Measurements from ENCODE around the gene CTBP1. TPM values are rescaled to one million over a fixed set of nuclear protein-coding genes. Genes with fewer than 3 reads are reported as not detected.

CTBP1 gene
- total and polyA plus RNA-seq, 2 of the 8 experiments (the other 6 are each of a cell fraction or from before 2014, with no cell fraction given): 128 to 185 TPM

DNA sequence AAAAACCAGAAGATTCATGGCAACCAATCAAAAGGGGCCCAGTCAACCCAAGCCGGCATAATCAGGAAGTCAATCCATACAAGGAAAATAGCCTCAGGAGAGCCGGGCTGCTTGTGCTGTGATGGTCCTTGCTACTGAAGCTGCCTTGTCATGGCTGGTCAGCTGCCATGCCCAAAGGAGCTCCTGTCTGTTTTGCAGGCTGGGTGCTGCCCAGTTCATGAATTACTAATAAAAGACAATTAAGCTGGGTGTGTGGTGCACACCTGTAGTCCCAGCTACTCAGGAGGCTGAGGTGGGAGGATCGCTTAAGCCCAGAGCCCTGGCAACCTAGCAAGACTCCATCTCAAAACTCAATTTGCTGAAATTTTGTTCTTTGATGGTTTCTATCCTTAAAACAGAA, 16.0 kb upstream of the CTBP1 start:
- no peaks in the 10 kb centered on the region for H3K23me2 ChIP-seq (ENCODE audit: low read depth, low read length)
- peaks cover 13 to 14% of the 10 kb centered on the region in 2 experiments; a peak in 3 of 4 replicates for H3K9me3 ChIP-seq (ENCODE audit: insufficient read depth in 2 of 2, low read depth in 1 of 2, low read length in 1 of 2)
- H3K4me3 ChIP-seq (ENCODE audit: extremely low read depth in 1 of 4, insufficient read depth in 2 of 4, low read depth in 3 of 4, low read length in 4 of 4): no peak overlapping the region
- no peak overlapping the region for H2BK12ac ChIP-seq (ENCODE audit: low read depth, low read length)
- no peak overlapping the region for H2AK5ac ChIP-seq (ENCODE audit: low read depth, low read length)
- no peak overlapping the region for H4K5ac ChIP-seq (ENCODE audit: insufficient read length, low read depth, low read length)
- H3K18ac ChIP-seq (ENCODE audit: extremely low read depth, low read length): no peak overlapping the region
- no peak overlapping the region for H3K4ac ChIP-seq (replicated peaks; ENCODE audit: insufficient read length, low read depth, low read length)
- POLR2A ChIA-PET (ENCODE audit: partially characterized antibody): interaction anchor here (0.6 to 1.6 kb wide), 2 partner anchors 10 to 486 kb away, joined by 3 to 4 read pairs; no protein-coding TSS in a partner anchor
- CTCF ChIA-PET (ENCODE audit: partially characterized antibody): interaction anchor here (0.6 to 1.9 kb wide), 4 partner anchors 23 to 374 kb away, joined by 3 to 7 read pairs (median 3); no protein-coding TSS in a partner anchor
- no peak overlapping the region for H2AFZ ChIP-seq (ENCODE audit: low read length)
- no peak overlapping the region for H2BK15ac ChIP-seq (ENCODE audit: low read length)
- H4K8ac ChIP-seq (ENCODE audit: extremely low read depth, insufficient read depth, low read length): no peak overlapping the region
- DNase-seq (ENCODE audit: low read depth in 1 of 2, low spot score in 2 of 2): no peak
- no peaks in the 10 kb centered on the region for H3K79me2 ChIP-seq (ENCODE audit: control insufficient read depth in 1 of 2, insufficient read depth in 2 of 2, low read length in 2 of 2)
- no peak overlapping the region for H3K56ac ChIP-seq (replicated peaks; ENCODE audit: insufficient read length, low read depth, low read length)
- no peak for FAIRE-seq
- no peak overlapping the region for H3K9ac ChIP-seq (replicated peaks in 1 of 4; ENCODE audit: extremely low read depth in 1 of 4, low read depth in 3 of 4, low read length in 3 of 4)
- H3K27ac ChIP-seq (ENCODE audit: low read depth, low read length): no peak overlapping the region
- 87% methylated on average over 3 of the region's 3 CpGs; no CpG with 5 or more reads in 1 of the 2 experiments for WGBS, 2 experiments (ENCODE audit: extremely low coverage in 1 of 2, insufficient coverage in 1 of 2, insufficient read length in 1 of 2, insufficient replicate concordance in 2 of 2, low coverage in 1 of 2, low lambda C conversion rate in 2 of 2, missing lambda C conversion rate in 1 of 2)
- H4K91ac ChIP-seq (replicated peaks; ENCODE audit: insufficient read length, low read length): no peak overlapping the region
- no peaks in the 10 kb centered on the region for H3K36me3 ChIP-seq (ENCODE audit: control insufficient read depth in 2 of 4, insufficient read depth in 4 of 4, low read length in 3 of 4)
- H2BK5ac ChIP-seq (ENCODE audit: low read depth, low read length): no peak overlapping the region
- no peak overlapping the region for H3K4me2 ChIP-seq (ENCODE audit: insufficient read depth in 1 of 2, low read depth in 2 of 2, low read length in 2 of 2)
- no peaks in the 10 kb centered on the region for H3K27me3 ChIP-seq (replicated peaks in 1 of 4; ENCODE audit: control insufficient read depth in 3 of 4, extremely low read depth in 1 of 4, insufficient read depth in 3 of 4, low read length in 3 of 4)
- H2BK20ac ChIP-seq (ENCODE audit: low read length): no peak overlapping the region
- no peak overlapping the region for H3K23ac ChIP-seq (ENCODE audit: insufficient read length)
- H4K20me1 ChIP-seq (replicated peaks in 1 of 2; ENCODE audit: control insufficient read depth in 1 of 2, insufficient read depth in 2 of 2, low read length in 2 of 2): no peaks in the 10 kb centered on the region
- no peak overlapping the region for H3K14ac ChIP-seq (ENCODE audit: insufficient read length)
- H3K4me1 ChIP-seq (replicated peaks in 1 of 4; ENCODE audit: control insufficient read depth in 3 of 4, insufficient read depth in 4 of 4, low read length in 3 of 4): peaks cover 0 to 2% (median 0%) of the 10 kb centered on the region in 4 experiments; a peak in 1 of 7 replicates
- H3K79me1 ChIP-seq (ENCODE audit: low read depth, low read length): no peaks in the 10 kb centered on the region; the same call in 1 of the 2 replicates
- H2BK120ac ChIP-seq (replicated peaks; ENCODE audit: low read depth, low read length): no peak overlapping the region
- TF ChIP-seq CBX8 (IDR thresholded peaks at IDR 0.05; ENCODE audit: borderline replicate concordance, low read depth, low read length): no peak
- no peak for TF ChIP-seq YY1 (IDR thresholded peaks at IDR 0.05; ENCODE audit: low read depth, low read length)
- no peak for TF ChIP-seq KDM1A (IDR thresholded peaks at IDR 0.05; ENCODE audit: borderline replicate concordance, low read length)
- TF ChIP-seq, protein P1, sequence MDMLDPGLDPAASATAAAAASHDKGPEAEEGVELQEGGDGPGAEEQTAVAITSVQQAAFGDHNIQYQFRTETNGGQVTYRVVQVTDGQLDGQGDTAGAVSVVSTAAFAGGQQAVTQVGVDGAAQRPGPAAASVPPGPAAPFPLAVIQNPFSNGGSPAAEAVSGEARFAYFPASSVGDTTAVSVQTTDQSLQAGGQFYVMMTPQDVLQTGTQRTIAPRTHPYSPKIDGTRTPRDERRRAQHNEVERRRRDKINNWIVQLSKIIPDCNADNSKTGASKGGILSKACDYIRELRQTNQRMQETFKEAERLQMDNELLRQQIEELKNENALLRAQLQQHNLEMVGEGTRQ (IDR thresholded peaks at IDR 0.05; ENCODE audit: low read length): no peak
- TF ChIP-seq NRF1 (IDR thresholded peaks at IDR 0.05; ENCODE audit: low read depth, low read length): no peak
- TF ChIP-seq NANOG (IDR thresholded peaks at IDR 0.05; ENCODE audit: insufficient read depth, low read depth, low read length, poor library complexity, severe bottlenecking): no peak
- no peak for TF ChIP-seq PHF8 (conservative IDR thresholded peaks at IDR 0.05; ENCODE audit: low read depth, low read length)
- TF ChIP-seq POLR2A (IDR thresholded peaks at IDR 0.05; ENCODE audit: control extremely low read depth in 1 of 2, low read depth in 2 of 2, low read length in 2 of 2): no peak
- no peak for TF ChIP-seq ZNF274 (IDR thresholded peaks at IDR 0.05; ENCODE audit: borderline replicate concordance, extremely low read depth, low read length)
- TF ChIP-seq RAD21 (IDR thresholded peaks at IDR 0.05 in 1 of 2, conservative IDR thresholded peaks at IDR 0.05 in 1 of 2; ENCODE audit: low read depth in 2 of 2, low read length in 2 of 2): no peak
- TF ChIP-seq SIRT6 (IDR thresholded peaks at IDR 0.05; ENCODE audit: low read length): no peak
- no peak for TF ChIP-seq FOSL1 (IDR thresholded peaks at IDR 0.05; ENCODE audit: insufficient read depth, low read depth, low read length)
- TF ChIP-seq GTF2F1 (IDR thresholded peaks at IDR 0.05; ENCODE audit: borderline replicate concordance, low read depth, low read length): no peak
